ENCODE data around the gene SLC39A8. TPM values are rescaled to one million over a fixed set of nuclear protein-coding genes. Genes with fewer than 3 reads are reported as not detected.
A peak's percentile ranks its signal among the peaks of the same experiment; 100 is the strongest.

The SLC39A8 gene
- total RNA-seq, 1 experiment from 2014 or later = 35.9 TPM

DNA sequence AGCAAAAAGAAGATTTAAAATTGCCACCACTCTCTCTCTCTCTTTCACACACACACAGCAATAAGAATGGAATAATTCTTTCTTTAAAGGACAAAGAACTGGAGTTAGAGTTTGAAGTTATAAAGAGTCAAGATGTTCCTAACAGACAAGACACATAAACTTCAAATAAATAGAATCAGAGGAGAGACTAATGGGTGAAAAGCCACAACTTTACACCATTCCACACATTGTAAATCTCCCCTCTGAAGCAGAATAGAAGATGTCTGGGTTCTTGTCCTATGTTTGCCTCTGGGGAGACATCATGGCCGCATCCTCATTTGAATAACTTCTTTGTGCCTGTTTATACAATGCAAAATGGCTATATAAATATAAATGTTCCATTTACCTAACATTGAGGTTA lies 39.6 kb downstream of the SLC39A8 start (continued):
- TF ChIP-seq PRRX2 (CRISPR knock-in tag; IDR thresholded peaks at IDR 0.05) (no peak), RELA (CRISPR knock-in tag; IDR thresholded peaks at IDR 0.05; ENCODE audit: borderline replicate concordance) (no peak), SP1 (CRISPR knock-in tag; conservative IDR thresholded peaks at IDR 0.05) (no peak), ESRRA (CRISPR knock-in tag; IDR thresholded peaks at IDR 0.05; ENCODE audit: borderline replicate concordance) (no peak), HMGXB4 (CRISPR knock-in tag; IDR thresholded peaks at IDR 0.05) (no peak), ATF1 (CRISPR knock-in tag; IDR thresholded peaks at IDR 0.05) (no peak)
- TF ChIP-seq, protein P1, sequence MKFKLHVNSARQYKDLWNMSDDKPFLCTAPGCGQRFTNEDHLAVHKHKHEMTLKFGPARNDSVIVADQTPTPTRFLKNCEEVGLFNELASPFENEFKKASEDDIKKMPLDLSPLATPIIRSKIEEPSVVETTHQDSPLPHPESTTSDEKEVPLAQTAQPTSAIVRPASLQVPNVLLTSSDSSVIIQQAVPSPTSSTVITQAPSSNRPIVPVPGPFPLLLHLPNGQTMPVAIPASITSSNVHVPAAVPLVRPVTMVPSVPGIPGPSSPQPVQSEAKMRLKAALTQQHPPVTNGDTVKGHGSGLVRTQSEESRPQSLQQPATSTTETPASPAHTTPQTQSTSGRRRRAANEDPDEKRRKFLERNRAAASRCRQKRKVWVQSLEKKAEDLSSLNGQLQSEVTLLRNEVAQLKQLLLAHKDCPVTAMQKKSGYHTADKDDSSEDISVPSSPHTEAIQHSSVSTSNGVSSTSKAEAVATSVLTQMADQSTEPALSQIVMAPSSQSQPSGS (CRISPR knock-in tag; IDR thresholded peaks at IDR 0.05; ENCODE audit: borderline replicate concordance, low read depth) = no peak
- TF ChIP-seq, protein P2, sequence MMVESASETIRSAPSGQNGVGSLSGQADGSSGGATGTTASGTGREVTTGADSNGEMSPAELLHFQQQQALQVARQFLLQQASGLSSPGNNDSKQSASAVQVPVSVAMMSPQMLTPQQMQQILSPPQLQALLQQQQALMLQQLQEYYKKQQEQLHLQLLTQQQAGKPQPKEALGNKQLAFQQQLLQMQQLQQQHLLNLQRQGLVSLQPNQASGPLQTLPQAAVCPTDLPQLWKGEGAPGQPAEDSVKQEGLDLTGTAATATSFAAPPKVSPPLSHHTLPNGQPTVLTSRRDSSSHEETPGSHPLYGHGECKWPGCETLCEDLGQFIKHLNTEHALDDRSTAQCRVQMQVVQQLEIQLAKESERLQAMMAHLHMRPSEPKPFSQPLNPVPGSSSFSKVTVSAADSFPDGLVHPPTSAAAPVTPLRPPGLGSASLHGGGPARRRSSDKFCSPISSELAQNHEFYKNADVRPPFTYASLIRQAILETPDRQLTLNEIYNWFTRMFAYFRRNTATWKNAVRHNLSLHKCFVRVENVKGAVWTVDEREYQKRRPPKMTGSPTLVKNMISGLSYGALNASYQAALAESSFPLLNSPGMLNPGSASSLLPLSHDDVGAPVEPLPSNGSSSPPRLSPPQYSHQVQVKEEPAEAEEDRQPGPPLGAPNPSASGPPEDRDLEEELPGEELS (CRISPR knock-in tag; IDR thresholded peaks at IDR 0.05) = no peak

DNA sequence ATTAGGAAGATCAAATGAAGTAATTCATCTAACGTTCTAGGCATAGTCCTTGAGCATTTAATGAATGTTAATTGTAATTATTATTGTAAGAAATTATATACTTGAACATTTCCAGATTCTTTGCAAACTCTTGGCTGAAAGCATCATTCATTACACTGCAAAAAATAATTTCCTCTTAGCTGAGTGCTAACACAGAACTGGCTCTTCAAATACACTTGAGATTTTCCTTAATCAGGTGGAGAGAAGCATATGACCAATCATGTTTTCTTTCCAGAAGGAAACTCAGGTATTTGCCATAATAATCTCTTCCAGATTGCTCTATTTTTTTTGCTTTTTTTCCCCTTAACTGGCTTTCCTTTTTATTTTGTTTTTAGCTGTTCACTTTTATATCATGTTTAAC lies 42.5 kb downstream of the SLC39A8 start:
- Mint-ChIP-seq H3K27ac (no peak overlapping the region), H3K4me1 (peaks cover 23% of the 10 kb centered on the region), H3K36me3 (peaks cover 10% of the 10 kb centered on the region), H3K27me3 (ENCODE audit: low read depth) (no peaks in the 10 kb centered on the region), H3K4me3 (no peak overlapping the region), H3K9me3 (no peaks in the 10 kb centered on the region)
- TF ChIP-seq TEAD1 (CRISPR knock-in tag; IDR thresholded peaks at IDR 0.05) = no peak
- no peak for DNase-seq (ENCODE audit: low spot score)
- ChIA-PET CTCF (interaction anchor here (0.6 kb wide), 1 partner anchor 218 kb away, joined by 3 read pairs; no protein-coding TSS in a partner anchor), POLR2A (no interaction called here)
- ATAC-seq = no peak

DNA sequence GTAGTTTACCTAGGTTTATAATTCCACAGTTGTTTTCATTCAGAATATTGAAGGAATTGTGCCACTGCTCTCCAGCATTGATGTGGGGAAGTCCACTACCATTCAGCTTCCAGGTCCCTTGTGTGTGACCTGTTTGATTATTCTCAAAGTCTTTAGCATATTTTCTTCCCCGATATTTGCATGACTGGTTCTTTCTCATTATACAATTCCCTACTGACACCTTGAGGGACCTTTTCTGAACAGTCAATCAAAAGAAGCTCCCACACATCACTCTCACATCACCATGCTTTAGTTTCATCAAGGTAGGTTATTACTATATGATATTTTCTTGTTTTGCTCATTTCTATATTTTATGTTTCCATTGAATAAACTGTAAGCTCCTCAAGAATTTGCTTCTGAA lies 44.1 kb downstream of the SLC39A8 start:
- Mint-ChIP-seq H3K4me1 (peaks cover 28% of the 10 kb centered on the region), H3K36me3 (peaks cover 15% of the 10 kb centered on the region), H3K27me3 (ENCODE audit: low read depth) (no peaks in the 10 kb centered on the region), H3K27ac (peak overlapping the region; percentile 94), H3K4me3 (no peak overlapping the region), H3K9me3 (peaks cover 4% of the 10 kb centered on the region)
- ATAC-seq = no peak
- DNase-seq (ENCODE audit: low spot score) = no peak
- TF ChIP-seq CREB1 (CRISPR knock-in tag; IDR thresholded peaks at IDR 0.05) (no peak), TCF7 (CRISPR knock-in tag; IDR thresholded peaks at IDR 0.05; ENCODE audit: low read depth) (no peak), ATF1 (CRISPR knock-in tag; IDR thresholded peaks at IDR 0.05) (no peak), NFATC4 (CRISPR knock-in tag; IDR thresholded peaks at IDR 0.05) (no peak), ZBTB21 (CRISPR knock-in tag; IDR thresholded peaks at IDR 0.05; ENCODE audit: borderline replicate concordance) (no peak), JAZF1 (CRISPR knock-in tag; IDR thresholded peaks at IDR 0.05) (no peak), RELA (CRISPR knock-in tag; IDR thresholded peaks at IDR 0.05; ENCODE audit: borderline replicate concordance) (no peak), ESRRA (CRISPR knock-in tag; IDR thresholded peaks at IDR 0.05; ENCODE audit: borderline replicate concordance) (no peak), ELF4 (CRISPR knock-in tag; IDR thresholded peaks at IDR 0.05; ENCODE audit: low read depth) (no peak), FOXK1 (CRISPR knock-in tag; IDR thresholded peaks at IDR 0.05) (no peak), TEAD4 (CRISPR knock-in tag; IDR thresholded peaks at IDR 0.05) (no peak), ZSCAN18 (CRISPR knock-in tag; IDR thresholded peaks at IDR 0.05) (no peak), PRDM15 (CRISPR knock-in tag; IDR thresholded peaks at IDR 0.05) (no peak), KAT7 (CRISPR knock-in tag; IDR thresholded peaks at IDR 0.05; ENCODE audit: borderline replicate concordance) (no peak), HMGA2 (CRISPR knock-in tag; IDR thresholded peaks at IDR 0.05) (no peak), CBFB (CRISPR knock-in tag; IDR thresholded peaks at IDR 0.05; ENCODE audit: low read depth) (no peak)
- TF ChIP-seq, protein P3, sequence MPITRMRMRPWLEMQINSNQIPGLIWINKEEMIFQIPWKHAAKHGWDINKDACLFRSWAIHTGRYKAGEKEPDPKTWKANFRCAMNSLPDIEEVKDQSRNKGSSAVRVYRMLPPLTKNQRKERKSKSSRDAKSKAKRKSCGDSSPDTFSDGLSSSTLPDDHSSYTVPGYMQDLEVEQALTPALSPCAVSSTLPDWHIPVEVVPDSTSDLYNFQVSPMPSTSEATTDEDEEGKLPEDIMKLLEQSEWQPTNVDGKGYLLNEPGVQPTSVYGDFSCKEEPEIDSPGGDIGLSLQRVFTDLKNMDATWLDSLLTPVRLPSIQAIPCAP (CRISPR knock-in tag; IDR thresholded peaks at IDR 0.05) = no peak
- ChIA-PET POLR2A (no interaction called here), CTCF (interaction anchor here (0.8 kb wide), 1 partner anchor 129 kb away, joined by 7 read pairs; no protein-coding TSS in a partner anchor)
